A549 (cell line): ENCODE data around the gene DNM3. TPM values are rescaled to one million over a fixed set of nuclear protein-coding genes. Genes with fewer than 3 reads are reported as not detected.

ENCODE experiments used
- ATAC-seq, 2 experiments: fragments of 200-7000 bp in 1 of 2; fragments of >200 bp in 1 of 2; cut with Nextera tagmentation in 1 of 2; cut with Tn5 transposase in 1 of 2; 3 replicates each; pipeline versions ENCODE4 v1.8.0 to v1.9.1; 2018 to 2020; ENCODE audit warnings: mild to moderate bottlenecking in 1 of 2, moderate library complexity in 1 of 2
- CTCF ChIA-PET: fragments of 300-600 bp; sonication (Branson Sonifier 250); formaldehyde crosslinking; extraction: SDS; loops from one replicate; lab custom pipeline; 2021; ENCODE audit warnings: antibody characterized with exemption, inconsistent platforms; lab: Yijun Ruan, JAX
- POLR2A ChIA-PET: fragments of 350-600 bp; formaldehyde crosslinking; extraction: SDS; loops from one replicate; lab custom pipeline; 2021; ENCODE audit warnings: antibody characterized with exemption, inconsistent platforms; lab: Yijun Ruan, JAX
- DNase-seq, 2 experiments: peaks; one replicate each; pipeline versions ENCODE4 v3.0.0 to v3.0.0-alpha.2; 2011 to 2016; ENCODE audit warnings: low read depth in 1 of 2, low spot score in 1 of 2
- FAIRE-seq: peaks from 2 replicates; lab custom pipeline; 2011; peaks lifted over from hg19 to GRCh38; lab: Jason Lieb, UNC
- H3K27ac ChIP-seq, 2 experiments: fragments of >200 bp; sonication (Bioruptor Twin); formaldehyde crosslinking; 3 replicates each; pipeline ENCODE4 v1.5.1; 2016 to 2017
- H3K4me1 ChIP-seq: fragments of >200 bp; sonication (Bioruptor Twin); formaldehyde crosslinking; 3 replicates; pipeline ENCODE4 v1.6.1; 2016
- H3K4me2 ChIP-seq: fragments of >200 bp; sonication (Bioruptor Twin); formaldehyde crosslinking; 3 replicates; pipeline ENCODE4 v1.6.1; 2016
- H3K4me3 ChIP-seq: fragments of >200 bp; sonication (Bioruptor Twin); formaldehyde crosslinking; 3 replicates; pipeline ENCODE4 v1.5.1; 2016
- H3K9me3 ChIP-seq: fragments of >200 bp; sonication (Bioruptor Twin); formaldehyde crosslinking; 3 replicates; pipeline ENCODE4 v1.6.1; 2016
- CBX2 ChIP-seq: fragments of 200-600 bp; sonication (generic); IDR thresholded peaks from 2 replicates; pipeline ENCODE4 v1.6.1; 2016; ENCODE audit warnings: low read depth, mild to moderate bottlenecking, borderline replicate concordance
- CHD2 ChIP-seq: fragments of 150-350 bp; IDR thresholded peaks from 2 replicates; pipeline ENCODE4 v1.6.1; 2014; ENCODE audit warnings: low read length; ENCODE audit not compliant: partially characterized antibody
- CHD4 ChIP-seq: fragments of 200-600 bp; sonication (generic); IDR thresholded peaks from 2 replicates; pipeline ENCODE4 v1.6.1; 2016; ENCODE audit warnings: antibody characterized with exemption, mild to moderate bottlenecking, borderline replicate concordance
- E2F6 ChIP-seq: IDR thresholded peaks from 2 replicates; pipeline ENCODE4 v1.6.1; 2012; ENCODE audit warnings: low read depth, borderline replicate concordance
- EP300 ChIP-seq, 2 experiments: fragments of >200 bp; sonication (Bioruptor Twin); formaldehyde crosslinking; IDR thresholded peaks; 2 replicates in 1 of 2; 3 replicates in 1 of 2; pipeline ENCODE4 v1.6.1; 2016 to 2017
- FOSL2 ChIP-seq, 2 experiments: fragments of 450-650 bp in 1 of 2; fragments of >200 bp in 1 of 2; sonication (Bioruptor Twin) in 1 of 2; formaldehyde crosslinking; IDR thresholded peaks; 2 replicates each; pipeline versions ENCODE4 v1.5.0 to v1.6.1; 2016 to 2020; ENCODE audit warnings: mild to moderate bottlenecking in 1 of 2, moderate library complexity in 1 of 2
- FOXS1 ChIP-seq: fragments of 250-450 bp; sonication (Bioruptor Pico); IDR thresholded peaks from 2 replicates; pipeline ENCODE4 v1.5.0; 2020; ENCODE audit warnings: mild to moderate bottlenecking, moderate library complexity
- GATA3 ChIP-seq: IDR thresholded peaks from 2 replicates; pipeline ENCODE4 v1.6.1; 2012; ENCODE audit warnings: borderline replicate concordance
- HES2 ChIP-seq: fragments of >200 bp; sonication (Bioruptor Twin); formaldehyde crosslinking; IDR thresholded peaks from 2 replicates; pipeline ENCODE4 v1.6.1; 2016
- HEYL ChIP-seq: fragments of 250-450 bp; sonication (Bioruptor Pico); IDR thresholded peaks from 2 replicates; pipeline ENCODE4 v1.8.0; 2021; ENCODE audit warnings: mild to moderate bottlenecking, moderate library complexity
- MAFK ChIP-seq: fragments of 450-650 bp; IDR thresholded peaks from 2 replicates; pipeline ENCODE4 v1.6.1; 2014; ENCODE audit not compliant: partially characterized antibody
- MAZ ChIP-seq: fragments of 150-350 bp; IDR thresholded peaks from 2 replicates; pipeline ENCODE4 v1.6.1; 2014; ENCODE audit warnings: antibody characterized with exemption, low read depth, low read length, borderline replicate concordance
- MYC ChIP-seq: IDR thresholded peaks from 2 replicates; pipeline ENCODE4 v1.6.1; 2012; ENCODE audit warnings: mild to moderate bottlenecking, inconsistent platforms, low read length, improper control_type of control experiment, borderline replicate concordance
- NPAS2 ChIP-seq: fragments of 250-450 bp; sonication (Bioruptor Pico); IDR thresholded peaks from 2 replicates; pipeline ENCODE4 v1.8.0; 2022; ENCODE audit warnings: mild to moderate bottlenecking, moderate library complexity, borderline replicate concordance
- NR3C1 ChIP-seq: fragments of >200 bp; sonication (Bioruptor Twin); formaldehyde crosslinking; IDR thresholded peaks from 3 replicates; pipeline ENCODE4 v1.6.1; 2017
- POLR2A ChIP-seq: IDR thresholded peaks from 2 replicates; pipeline ENCODE4 v1.6.1; 2012; ENCODE audit warnings: mild to moderate bottlenecking, low read length
- RAD21 ChIP-seq, 2 experiments: fragments of >200 bp in 1 of 2; sonication (Bioruptor Twin) in 1 of 2; formaldehyde crosslinking in 1 of 2; IDR thresholded peaks in 1 of 2; conservative IDR thresholded peaks in 1 of 2; 2 replicates in 1 of 2; 3 replicates in 1 of 2; pipeline ENCODE4 v1.6.1; 2012 to 2018; ENCODE audit warnings: inconsistent platforms in 1 of 2
- RNF2 ChIP-seq: fragments of 200-600 bp; sonication (generic); IDR thresholded peaks from 2 replicates; pipeline ENCODE4 v1.6.1; 2016; ENCODE audit warnings: low read depth, mild to moderate bottlenecking, antibody characterized with exemption, moderate library complexity, borderline replicate concordance
- SREBF2 ChIP-seq: fragments of 450-650 bp; IDR thresholded peaks from 2 replicates; pipeline ENCODE4 v1.6.1; 2014; ENCODE audit warnings: mild to moderate bottlenecking, moderate library complexity
- TFCP2L1 ChIP-seq: fragments of 250-450 bp; sonication (Bioruptor Pico); IDR thresholded peaks from 2 replicates; pipeline ENCODE4 v1.5.0; 2021; ENCODE audit warnings: mild to moderate bottlenecking
- ZC3H11A ChIP-seq: fragments of 450-650 bp; IDR thresholded peaks from 2 replicates; pipeline ENCODE4 v1.6.1; 2014; ENCODE audit warnings: antibody characterized with exemption, mild to moderate bottlenecking
- ZFP36 ChIP-seq: fragments of 450-650 bp; IDR thresholded peaks from 2 replicates; pipeline ENCODE4 v1.6.1; 2014; ENCODE audit warnings: borderline replicate concordance; ENCODE audit not compliant: partially characterized antibody
- ZNF302 ChIP-seq: fragments of 250-450 bp; sonication (Bioruptor Pico); IDR thresholded peaks from 2 replicates; pipeline ENCODE4 v1.9.0; 2021; ENCODE audit warnings: inconsistent platforms, mild to moderate bottlenecking, moderate library complexity
- ZSCAN20 ChIP-seq: fragments of 250-450 bp; sonication (Bioruptor Pico); IDR thresholded peaks from 2 replicates; pipeline ENCODE4 v1.8.0; 2022; ENCODE audit warnings: mild to moderate bottlenecking, moderate library complexity
- WGBS: methylation state at CpG from one replicate; pipeline ENCODE4 v1.1.6; 2017; ENCODE audit errors: missing lambda C conversion rate; 5-methylcytosine and 5-hydroxymethylcytosine counted together
- polyA plus RNA-seq, 4 experiments: library from polyadenylated mRNA; depleted of rRNA in 3 of 4; stranded (reverse); fragments of >200 nt; fragmentation: RNase III in 1 of 4; extraction: RNeasy Plus Mini Kit Qiagen cat#74134 plus additional on column Dnase treatment in 1 of 4; gene quantifications; 2 replicates in 3 of 4; 3 replicates in 1 of 4; pipeline ENCODE4 v1.2.3, GENCODE V29; 2011 to 2017
- TF ChIP-seq, protein P1 (sequence below): IDR thresholded peaks from 2 replicates; pipeline ENCODE4 v1.6.1; 2012
- TF ChIP-seq, protein P2 (sequence below): IDR thresholded peaks from 2 replicates; pipeline ENCODE4 v1.6.1; 2012

The DNM3 gene
- polyA plus RNA-seq, 2 of the 4 experiments (the other 2 are of a cell fraction), result 0.57 to 1.5 TPM

DNA sequence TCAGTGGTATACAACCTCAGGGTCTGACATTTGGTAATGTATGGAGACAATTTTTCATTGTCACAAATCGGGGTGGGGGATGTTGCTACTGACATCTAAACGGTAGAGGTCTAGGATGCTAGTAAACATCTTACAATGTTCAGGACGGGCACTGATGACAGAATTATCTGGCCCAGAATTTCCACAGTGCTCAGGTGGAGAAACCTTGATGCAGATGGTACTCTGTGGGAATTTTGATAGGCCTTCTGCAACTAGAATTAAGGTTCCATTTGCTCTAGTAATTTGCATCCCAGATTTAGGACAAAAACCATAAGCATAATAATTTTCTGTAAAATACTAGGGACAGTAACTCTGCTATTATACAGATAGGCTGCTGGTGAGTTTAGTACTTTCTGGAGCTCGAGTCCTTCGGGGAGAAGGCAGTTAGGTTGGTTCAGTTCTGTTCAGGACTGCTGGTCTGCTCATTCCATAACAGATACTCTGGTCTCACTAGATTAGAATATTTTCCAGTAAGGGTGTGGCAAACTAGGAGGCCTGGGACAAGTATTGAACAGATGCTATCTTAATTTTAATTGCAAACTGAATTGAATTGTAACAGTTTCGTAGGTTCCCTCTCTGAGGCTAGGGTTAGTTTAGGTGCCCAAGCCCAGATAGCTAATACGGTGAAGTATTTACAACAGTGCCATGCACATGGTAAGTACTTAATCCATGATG, 48.5 kb upstream of the DNM3 start:
- no peak for TF ChIP-seq NR3C1
- TF ChIP-seq, protein P1, sequence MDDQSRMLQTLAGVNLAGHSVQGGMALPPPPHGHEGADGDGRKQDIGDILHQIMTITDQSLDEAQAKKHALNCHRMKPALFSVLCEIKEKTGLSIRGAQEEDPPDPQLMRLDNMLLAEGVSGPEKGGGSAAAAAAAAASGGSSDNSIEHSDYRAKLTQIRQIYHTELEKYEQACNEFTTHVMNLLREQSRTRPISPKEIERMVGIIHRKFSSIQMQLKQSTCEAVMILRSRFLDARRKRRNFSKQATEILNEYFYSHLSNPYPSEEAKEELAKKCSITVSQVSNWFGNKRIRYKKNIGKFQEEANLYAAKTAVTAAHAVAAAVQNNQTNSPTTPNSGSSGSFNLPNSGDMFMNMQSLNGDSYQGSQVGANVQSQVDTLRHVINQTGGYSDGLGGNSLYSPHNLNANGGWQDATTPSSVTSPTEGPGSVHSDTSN, result no peak
- TF ChIP-seq ZSCAN20 (CRISPR knock-in tag), result no peak
- TF ChIP-seq, protein P2, sequence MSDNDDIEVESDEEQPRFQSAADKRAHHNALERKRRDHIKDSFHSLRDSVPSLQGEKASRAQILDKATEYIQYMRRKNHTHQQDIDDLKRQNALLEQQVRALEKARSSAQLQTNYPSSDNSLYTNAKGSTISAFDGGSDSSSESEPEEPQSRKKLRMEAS, result no peak
- TF ChIP-seq HEYL (CRISPR knock-in tag), result no peak
- TF ChIP-seq ZNF302 (CRISPR knock-in tag), result no peak
- TF ChIP-seq GATA3, result no peak
- TF ChIP-seq RNF2, result no peak
- no peak for TF ChIP-seq RAD21 (conservative IDR thresholded peaks at IDR 0.05 in 1 of 2, IDR thresholded peaks at IDR 0.05 in 1 of 2)
- FAIRE-seq, result no peak
- no peak for ATAC-seq
- ChIA-PET POLR2A (no interaction called here), CTCF (interaction anchor here (1.2 kb wide), 1 partner anchor 9 kb away, joined by 3 read pairs; no protein-coding TSS in a partner anchor)
- DNase-seq, result no peak
- no peak overlapping the region for H3K4me3 ChIP-seq
- H3K27ac ChIP-seq, result no peak overlapping the region
- no peaks in the 10 kb centered on the region for H3K4me1 ChIP-seq
- no peaks in the 10 kb centered on the region for H3K9me3 ChIP-seq
- H3K4me2 ChIP-seq, result no peak overlapping the region
- 95% methylated on average over 7 of the region's 7 CpGs for WGBS

DNA sequence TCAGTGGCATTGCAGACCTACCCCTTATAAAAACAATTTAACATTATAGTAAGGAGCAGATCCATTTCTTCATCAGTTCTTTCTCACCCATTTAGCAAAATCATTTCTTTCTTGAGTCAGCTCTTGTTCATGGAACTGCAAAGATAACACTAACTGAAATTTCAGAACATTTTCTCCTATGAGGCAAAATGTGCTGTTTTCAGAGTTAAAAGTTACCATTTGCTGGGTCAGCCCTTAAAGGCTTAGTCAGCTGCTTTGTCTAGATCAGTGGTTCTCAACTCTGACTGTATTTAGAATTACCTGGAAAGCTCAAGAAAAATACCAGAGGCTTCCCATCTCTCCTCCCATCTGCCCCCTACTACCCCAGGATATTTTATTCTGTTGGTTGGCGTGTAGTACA, 47.7 kb upstream of the DNM3 start:
- FAIRE-seq, result no peak
- Histone ChIP-seq H3K4me3 (no peak overlapping the region), H3K4me1 (no peaks in the 10 kb centered on the region), H3K4me2 (no peak overlapping the region), H3K9me3 (no peaks in the 10 kb centered on the region), H3K27ac (no peak overlapping the region)
- CTCF ChIA-PET, result interaction anchor here (1.1 kb wide), 1 partner anchor 191 kb away, joined by 3 read pairs; no protein-coding TSS in a partner anchor
- WGBS, result 91% methylated on average over 1 of the region's 1 CpG
- POLR2A ChIA-PET, result no interaction called here
- ATAC-seq, result no peak
- no peak for DNase-seq
- TF ChIP-seq NPAS2 (CRISPR knock-in tag), result no peak
- TF ChIP-seq E2F6, result no peak
- TF ChIP-seq CBX2, result no peak
- TF ChIP-seq ZFP36, result no peak
- no peak for TF ChIP-seq RNF2

- no peak for FAIRE-seq
- 86% methylated on average over 4 of the region's 4 CpGs for WGBS
- TF ChIP-seq HES2, result no peak
- no peak for TF ChIP-seq FOSL2 (IDR thresholded peaks at IDR 0.05)
- no peak for TF ChIP-seq FOSL2 (CRISPR knock-in tag; IDR thresholded peaks at IDR 0.05)
- TF ChIP-seq MAFK, result no peak
- no peak for DNase-seq
- no peak for ATAC-seq
- H3K9me3 ChIP-seq, result no peaks in the 10 kb centered on the region
- ChIA-PET POLR2A (no interaction called here), CTCF (interaction anchor here (1.1 kb wide), 1 partner anchor 191 kb away, joined by 3 read pairs; no protein-coding TSS in a partner anchor)
- no peak overlapping the region for H3K27ac ChIP-seq
- H3K4me3 ChIP-seq, result no peak overlapping the region
- H3K4me2 ChIP-seq, result no peak overlapping the region
- H3K4me1 ChIP-seq, result no peaks in the 10 kb centered on the region
Measured at GRCh38 chr1:171794085-171794484, 47.2 kb upstream of the DNM3 start.

DNA sequence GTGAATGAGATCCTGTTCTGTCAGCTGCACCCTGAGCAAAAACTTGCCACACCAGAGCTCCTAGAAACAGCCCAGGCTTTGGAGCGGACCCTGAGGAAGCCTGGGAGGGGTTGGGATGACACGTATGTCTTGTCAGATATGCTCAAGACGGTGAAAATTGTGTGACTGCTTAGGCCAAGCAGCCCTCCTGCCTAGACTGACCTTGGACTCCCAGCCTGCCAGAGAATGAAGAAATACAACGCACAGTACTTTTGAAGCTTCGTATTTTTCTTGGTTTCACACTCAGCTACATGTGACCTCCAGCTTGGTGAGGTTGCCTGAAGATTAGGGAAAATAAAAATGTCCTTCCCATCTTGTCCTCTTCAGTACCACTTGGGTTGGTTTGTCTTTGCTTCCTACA, 44.7 kb upstream of the DNM3 start:
- ATAC-seq (no peak), FAIRE-seq (no peak), DNase-seq (no peak)
- Histone ChIP-seq H3K4me3 (no peak overlapping the region), H3K9me3 (no peaks in the 10 kb centered on the region), H3K4me2 (no peak overlapping the region), H3K27ac (no peak overlapping the region), H3K4me1 (no peaks in the 10 kb centered on the region)
- no peak for TF ChIP-seq SREBF2
- TF ChIP-seq EP300 (IDR thresholded peaks at IDR 0.05), result no peak
- no peak for TF ChIP-seq ZC3H11A
- no peak for TF ChIP-seq TFCP2L1 (CRISPR knock-in tag)
- no peak for TF ChIP-seq FOXS1 (CRISPR knock-in tag)
- TF ChIP-seq MAZ, result no peak
- no peak for TF ChIP-seq MAFK
- no peak for TF ChIP-seq CBX2
- no peak for TF ChIP-seq CHD4
- no peak for TF ChIP-seq ZNF302 (CRISPR knock-in tag)
- TF ChIP-seq CHD2, result no peak
- TF ChIP-seq, protein P2, result no peak
- TF ChIP-seq MYC, result no peak
- TF ChIP-seq HEYL (CRISPR knock-in tag), result no peak
- no peak for TF ChIP-seq POLR2A
- CTCF ChIA-PET, result interaction anchor here (0.5 to 1.7 kb wide), 5 partner anchors 8 to 880 kb away, joined by 3 to 5 read pairs (median 4); no protein-coding TSS in a partner anchor
- WGBS, result 90% methylated on average over 5 of the region's 5 CpGs
- POLR2A ChIA-PET, result no interaction called here
